Measurements from ENCODE around the gene ARSB.

The ARSB gene

GRCh38 chr5:79020861-79021561 lies 35.9 kb upstream of the ARSB start:
- CTCF ChIA-PET = interaction anchor here (0.7 to 7.9 kb wide), 44 partner anchors 8 to 1062 kb away, joined by 3 to 648 read pairs (median 4); partner anchors contain the start of gene ARSB
- peak overlapping the region; percentile 21; the same call in 1 of the 2 replicates for H3K4me3 ChIP-seq (ENCODE audit: low read depth, low read length)
- DNase-seq (ENCODE audit: low read depth, low spot score) = peak; percentile 41
- TF ChIP-seq CTCF (IDR thresholded peaks at IDR 0.05; ENCODE audit: insufficient read depth, low read length, missing control alignments) = peak; percentile 75
- POLR2A ChIA-PET = interaction anchor here (0.6 to 1.6 kb wide), 4 partner anchors 10 to 493 kb away, joined by 3 to 16 read pairs (median 6); partner anchors contain the start of gene ARSB

GRCh38 chr5:79014631-79015030 lies 29.5 kb upstream of the ARSB start:
- no peak for TF ChIP-seq CTCF (IDR thresholded peaks at IDR 0.05; ENCODE audit: insufficient read depth, low read length, missing control alignments)
- no peak overlapping the region for H3K4me3 ChIP-seq (ENCODE audit: low read depth, low read length)
- DNase-seq (ENCODE audit: low read depth, low spot score) = no peak
- ChIA-PET POLR2A (no interaction called here), CTCF (interaction anchor here (0.7 to 2.6 kb wide), 2 partner anchors 10 to 118 kb away, joined by 4 to 9 read pairs; no protein-coding TSS in a partner anchor)

GRCh38 chr5:79011869-79012268 lies 26.8 kb upstream of the ARSB start:
- no peak overlapping the region for H3K4me3 ChIP-seq (ENCODE audit: low read depth, low read length)
- no peak for DNase-seq (ENCODE audit: low read depth, low spot score)
- ChIA-PET CTCF (interaction anchor here (0.6 to 3.3 kb wide), 8 partner anchors 8 to 1002 kb away, joined by 3 to 48 read pairs (median 7); partner anchors contain the start of gene ARSB), POLR2A (interaction anchor here (1.4 kb wide), 1 partner anchor 27 kb away, joined by 5 read pairs; no protein-coding TSS in a partner anchor)
- TF ChIP-seq CTCF (IDR thresholded peaks at IDR 0.05; ENCODE audit: insufficient read depth, low read length, missing control alignments) = no peak

GRCh38 chr5:79011219-79011836 lies 26.2 kb upstream of the ARSB start:
- DNase-seq (ENCODE audit: low read depth, low spot score) = peak; percentile 85
- ChIA-PET POLR2A (interaction anchor here (0.9 to 1.4 kb wide), 2 partner anchors 10 to 27 kb away, joined by 5 to 7 read pairs; no protein-coding TSS in a partner anchor), CTCF (interaction anchor here (1.0 to 3.3 kb wide), 7 partner anchors 9 to 122 kb away, joined by 3 to 48 read pairs (median 10); partner anchors contain the start of gene ARSB)
- H3K4me3 ChIP-seq (ENCODE audit: low read depth, low read length) = no peak overlapping the region
- peak; percentile 45 for TF ChIP-seq CTCF (IDR thresholded peaks at IDR 0.05; ENCODE audit: insufficient read depth, low read length, missing control alignments)

- ChIA-PET POLR2A (interaction anchor here (0.9 kb wide), 1 partner anchor 23 kb away, joined by 3 read pairs; the partner anchor contains the start of gene ARSB), CTCF (interaction anchor here (1.0 to 1.3 kb wide), 3 partner anchors 14 to 24 kb away, joined by 4 to 5 read pairs (median 5); partner anchors contain the start of gene ARSB)
- no peak for TF ChIP-seq CTCF (IDR thresholded peaks at IDR 0.05; ENCODE audit: insufficient read depth, low read length, missing control alignments)
- no peak for DNase-seq (ENCODE audit: low read depth, low spot score)
- no peak overlapping the region for H3K4me3 ChIP-seq (ENCODE audit: low read depth, low read length)
These were observed 23.3 kb upstream of the ARSB start for GRCh38 chr5:79008362-79008761.

All from AG04449 (cell line).